GM23338 (cell line): ENCODE results near the gene TEDC1. TPM values are rescaled to one million over a fixed set of nuclear protein-coding genes. Genes with fewer than 3 reads are reported as not detected.

Experiments used
- ATAC-seq: fragments of 200-7000 bp; cut with Tn5 transposase; 3 replicates; pipeline ENCODE4 v1.9.1; 2020
- DNase-seq: peaks from one replicate; pipeline ENCODE4 v3.0.0-alpha.2; 2015; ENCODE audit warnings: low spot score
- H2AFZ ChIP-seq: fragments of 200-600 bp; sonication (generic); 2 replicates; pipeline ENCODE4 v1.8.0; 2016; ENCODE audit warnings: antibody characterized with exemption, mild to moderate bottlenecking, moderate library complexity
- H3F3A ChIP-seq: fragments of 200-600 bp; sonication (generic); replicated peaks from 2 replicates; pipeline ENCODE4 v1.8.0; 2017; ENCODE audit warnings: antibody characterized with exemption, mixed run types, low read depth
- H3K27ac ChIP-seq: fragments of 200-600 bp; sonication (generic); 2 replicates; pipeline ENCODE4 v1.6.1; 2016; ENCODE audit warnings: low read depth
- H3K27me3 ChIP-seq: fragments of 200-600 bp; sonication (generic); 2 replicates; pipeline ENCODE4 v1.8.0; 2016; ENCODE audit warnings: mild to moderate bottlenecking, mixed run types, moderate library complexity; ENCODE audit not compliant: insufficient read depth
- H3K36me3 ChIP-seq: fragments of 200-600 bp; sonication (generic); 2 replicates; pipeline ENCODE4 v1.8.0; 2016; ENCODE audit warnings: mild to moderate bottlenecking; ENCODE audit not compliant: insufficient read depth
- H3K4me1 ChIP-seq: fragments of 200-600 bp; sonication (generic); 2 replicates; pipeline ENCODE4 v1.8.0; 2016; ENCODE audit warnings: mild to moderate bottlenecking, moderate library complexity; ENCODE audit not compliant: insufficient read depth
- H3K4me2 ChIP-seq: fragments of 200-600 bp; sonication (generic); 2 replicates; pipeline ENCODE4 v1.7.1; 2017; ENCODE audit warnings: mixed run types
- H3K4me3 ChIP-seq: fragments of 200-600 bp; sonication (generic); 2 replicates; pipeline ENCODE4 v1.6.1; 2016; ENCODE audit warnings: mixed run types
- H3K79me2 ChIP-seq: fragments of 200-600 bp; sonication (generic); replicated peaks from 2 replicates; pipeline ENCODE4 v1.8.0; 2017; ENCODE audit warnings: mild to moderate bottlenecking; ENCODE audit not compliant: insufficient read depth
- H3K9me2 ChIP-seq: fragments of 200-600 bp; sonication (generic); 2 replicates; pipeline ENCODE4 v1.8.0; 2017; ENCODE audit not compliant: insufficient read depth
- H4K20me1 ChIP-seq: fragments of 200-600 bp; sonication (generic); replicated peaks from 2 replicates; pipeline ENCODE4 v1.8.0; 2017; ENCODE audit warnings: mild to moderate bottlenecking; ENCODE audit not compliant: insufficient read depth
- H3K27ac Mint-ChIP-seq: 2 replicates; pipeline ENCODE4 v1.8.0; 2020; ENCODE audit warnings: inconsistent platforms, mild to moderate bottlenecking, moderate library complexity, mixed read lengths
- H3K27me3 Mint-ChIP-seq: 3 replicates; pipeline ENCODE4 v1.8.0; 2022; ENCODE audit warnings: low read depth, mild to moderate bottlenecking, moderate library complexity, mixed read lengths, inconsistent platforms; ENCODE audit not compliant: insufficient read depth, poor library complexity
- H3K36me3 Mint-ChIP-seq: 3 replicates; pipeline ENCODE4 v1.8.0; 2021; ENCODE audit warnings: low read depth, mild to moderate bottlenecking, inconsistent platforms, moderate library complexity, mixed read lengths
- H3K4me1 Mint-ChIP-seq: 3 replicates; pipeline ENCODE4 v1.8.0; 2020; ENCODE audit warnings: mild to moderate bottlenecking, inconsistent platforms, mixed read lengths
- H3K4me3 Mint-ChIP-seq: 3 replicates; pipeline ENCODE4 v1.8.0; 2021; ENCODE audit warnings: moderate library complexity, mild to moderate bottlenecking, inconsistent platforms, mixed read lengths
- H3K9me3 Mint-ChIP-seq: 3 replicates; pipeline ENCODE4 v1.8.0; 2020; ENCODE audit warnings: moderate library complexity, mild to moderate bottlenecking, inconsistent platforms, mixed read lengths
- CREB1 ChIP-seq: fragments of 250-450 bp; sonication (Bioruptor Pico); IDR thresholded peaks from 2 replicates; pipeline ENCODE4 v1.5.0; 2020; ENCODE audit warnings: low read depth, mild to moderate bottlenecking, moderate library complexity
- EZH2 ChIP-seq: fragments of 200-600 bp; sonication (generic); IDR thresholded peaks from one replicate; pipeline ENCODE4 v1.8.0; 2017; ENCODE audit warnings: antibody characterized with exemption, mild to moderate bottlenecking, low read depth; ENCODE audit not compliant: unreplicated experiment
- EZH2phosphoT487 ChIP-seq: fragments of 200-600 bp; sonication (generic); IDR thresholded peaks from one replicate; pipeline ENCODE4 v1.8.1; 2018; ENCODE audit warnings: antibody characterized with exemption; ENCODE audit not compliant: unreplicated experiment
- JUNB ChIP-seq: IDR thresholded peaks from one replicate; pipeline ENCODE4 v1.6.1; 2016; ENCODE audit warnings: antibody characterized with exemption; ENCODE audit not compliant: unreplicated experiment
- NANOG ChIP-seq: IDR thresholded peaks from 2 replicates; pipeline ENCODE4 v1.6.1; 2016; ENCODE audit warnings: antibody characterized with exemption, borderline replicate concordance
- POLR2AphosphoS5 ChIP-seq: IDR thresholded peaks from 2 replicates; pipeline ENCODE4 v1.6.1; 2016; ENCODE audit warnings: antibody characterized with exemption, low read depth
- STAT1 ChIP-seq: IDR thresholded peaks from one replicate; pipeline ENCODE4 v1.6.1; 2016; ENCODE audit warnings: antibody characterized with exemption; ENCODE audit not compliant: unreplicated experiment
- ZNF114 ChIP-seq: fragments of 250-450 bp; sonication (Bioruptor Pico); IDR thresholded peaks from 2 replicates; pipeline ENCODE4 v1.5.0; 2020; ENCODE audit warnings: mild to moderate bottlenecking, moderate library complexity
- ZNF331 ChIP-seq: fragments of 250-450 bp; sonication (Bioruptor Pico); IDR thresholded peaks from 2 replicates; pipeline ENCODE4 v1.5.0; 2020; ENCODE audit warnings: low read depth, mild to moderate bottlenecking, moderate library complexity
- polyA plus RNA-seq: library from polyadenylated mRNA; unstranded; fragments of >200 nt; fragmentation: Nextera tagmentation; extraction: Ambion mirVana; gene quantifications from 2 replicates; pipeline ENCODE4 v1.2.1, GENCODE V29; 2016
- total RNA-seq: library from RNA; depleted of rRNA; stranded (reverse); fragments of >200 nt; shearing (Covaris generic); gene quantifications from 2 replicates; pipeline ENCODE4 v1.2.3, GENCODE V29; 2014
- TF ChIP-seq, protein P1 (sequence below), 2 experiments: fragments of 200-600 bp in 1 of 2; sonication (generic) in 1 of 2; conservative IDR thresholded peaks; 2 replicates each; pipeline versions ENCODE4 v1.5.1 to v1.6.1; 2016 to 2017; ENCODE audit warnings: antibody characterized with exemption in 2 of 2, low read depth in 2 of 2, mild to moderate bottlenecking in 2 of 2, moderate library complexity in 1 of 2
- TF ChIP-seq, protein P2 (sequence below): IDR thresholded peaks from 2 replicates; pipeline ENCODE4 v1.6.1; 2016; ENCODE audit warnings: antibody characterized with exemption

The TEDC1 gene
- total and polyA plus RNA-seq, 2 experiments from 2014 or later: 5.9 to 16.3 TPM

DNA sequence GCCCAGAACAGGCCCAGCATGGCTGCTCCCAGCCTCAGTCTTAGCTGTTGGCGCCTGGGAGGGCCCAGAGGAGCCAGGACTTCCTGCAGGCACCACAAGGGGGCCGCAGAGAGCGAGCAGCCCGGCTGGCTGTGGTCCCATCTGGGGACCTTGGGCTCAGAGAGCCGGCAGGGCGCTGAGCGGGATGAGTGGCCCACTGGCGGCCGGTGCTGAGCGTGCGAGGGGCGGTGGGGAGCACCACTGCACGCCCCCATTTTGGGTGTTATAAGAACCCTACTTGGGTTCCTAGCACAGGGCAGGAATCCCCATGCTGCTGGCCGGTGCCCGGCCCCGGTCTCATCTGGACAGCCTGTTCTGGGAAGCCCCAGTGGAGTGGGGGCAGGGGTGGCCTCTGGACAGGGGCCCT is 42.3 kb upstream of the TEDC1 start:
- Histone ChIP-seq H3K27ac (no peak overlapping the region), H2AFZ (no peak overlapping the region), H4K20me1 (peaks cover 20% of the 10 kb centered on the region), H3K4me3 (no peak overlapping the region), H3K79me2 (peaks cover 5% of the 10 kb centered on the region; the same call in 1 of the 2 replicates), H3K9me2 (no peaks in the 10 kb centered on the region), H3K4me2 (no peak overlapping the region), H3K4me1 (no peaks in the 10 kb centered on the region), H3K27me3 (no peaks in the 10 kb centered on the region), H3K36me3 (peaks cover 10% of the 10 kb centered on the region), H3F3A (0 out of 2 replicates have a peak, but pooled peaks cover 6% of the 10 kb centered on the region)
- TF ChIP-seq NANOG (no peak), ZNF331 (CRISPR knock-in tag) (no peak), JUNB (no peak)
- TF ChIP-seq, protein P1, sequence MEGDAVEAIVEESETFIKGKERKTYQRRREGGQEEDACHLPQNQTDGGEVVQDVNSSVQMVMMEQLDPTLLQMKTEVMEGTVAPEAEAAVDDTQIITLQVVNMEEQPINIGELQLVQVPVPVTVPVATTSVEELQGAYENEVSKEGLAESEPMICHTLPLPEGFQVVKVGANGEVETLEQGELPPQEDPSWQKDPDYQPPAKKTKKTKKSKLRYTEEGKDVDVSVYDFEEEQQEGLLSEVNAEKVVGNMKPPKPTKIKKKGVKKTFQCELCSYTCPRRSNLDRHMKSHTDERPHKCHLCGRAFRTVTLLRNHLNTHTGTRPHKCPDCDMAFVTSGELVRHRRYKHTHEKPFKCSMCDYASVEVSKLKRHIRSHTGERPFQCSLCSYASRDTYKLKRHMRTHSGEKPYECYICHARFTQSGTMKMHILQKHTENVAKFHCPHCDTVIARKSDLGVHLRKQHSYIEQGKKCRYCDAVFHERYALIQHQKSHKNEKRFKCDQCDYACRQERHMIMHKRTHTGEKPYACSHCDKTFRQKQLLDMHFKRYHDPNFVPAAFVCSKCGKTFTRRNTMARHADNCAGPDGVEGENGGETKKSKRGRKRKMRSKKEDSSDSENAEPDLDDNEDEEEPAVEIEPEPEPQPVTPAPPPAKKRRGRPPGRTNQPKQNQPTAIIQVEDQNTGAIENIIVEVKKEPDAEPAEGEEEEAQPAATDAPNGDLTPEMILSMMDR (conservative IDR thresholded peaks at IDR 0.05; ENCODE audit: low read depth in 2 of 2): peak; percentile 65 to 75
- Mint-ChIP-seq H3K4me3 (no peak overlapping the region), H3K9me3 (no peaks in the 10 kb centered on the region), H3K36me3 (peaks cover 32% of the 10 kb centered on the region), H3K4me1 (0 out of 3 replicates have a peak, but pooled peaks cover 3% of the 10 kb centered on the region), H3K27ac (no peak overlapping the region; the same call in 1 of the 2 replicates), H3K27me3 (peaks cover 14% of the 10 kb centered on the region)
- DNase-seq (peak; percentile 88), ATAC-seq (peak; percentile 92)

DNA sequence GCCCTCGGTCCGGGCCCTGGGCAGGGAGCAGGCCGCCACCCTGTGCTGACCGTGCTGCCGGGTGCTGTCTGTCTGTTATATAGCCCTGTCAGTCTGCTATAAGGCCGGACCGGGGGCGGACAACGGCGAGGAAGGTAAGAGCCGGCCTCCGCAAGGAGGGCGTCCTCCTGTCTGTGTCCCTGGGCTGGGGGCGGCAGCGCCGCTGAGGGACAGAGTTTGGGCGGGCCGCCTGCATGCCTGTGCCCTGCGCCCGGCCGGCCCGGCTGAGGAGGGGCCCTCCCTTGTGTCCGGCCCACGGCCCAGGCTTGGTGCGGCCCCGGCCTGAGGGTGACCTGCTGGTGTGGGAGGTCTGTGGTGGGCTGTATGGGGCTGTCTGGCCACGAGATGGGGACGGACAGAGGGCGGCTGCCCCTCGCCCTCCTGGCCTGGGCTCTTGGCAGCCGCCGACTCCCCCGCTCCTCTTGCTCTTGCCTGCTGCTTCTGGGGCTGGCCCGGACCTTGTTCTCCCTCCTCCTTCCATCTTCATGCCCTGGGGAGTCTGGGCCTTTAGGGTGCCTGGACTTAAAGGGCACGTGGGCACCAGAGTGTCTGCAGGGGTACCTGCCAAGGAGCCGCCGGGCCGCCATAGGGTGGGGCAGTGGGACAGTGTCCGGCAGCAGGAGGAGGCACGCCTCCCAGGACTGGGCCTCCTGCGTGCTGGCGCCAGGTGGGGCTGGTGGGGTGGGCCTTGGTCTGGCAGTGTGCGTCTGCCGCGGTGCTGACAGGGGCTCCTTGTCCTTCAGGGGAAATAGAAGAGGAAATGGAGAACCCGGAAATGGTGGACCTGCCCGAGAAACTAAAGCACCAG is 41.5 kb upstream of the TEDC1 start:
- H3K4me1 ChIP-seq: no peaks in the 10 kb centered on the region
- Mint-ChIP-seq H3K4me3 (no peak overlapping the region), H3K36me3 (peaks cover 39% of the 10 kb centered on the region), H3K9me3 (no peaks in the 10 kb centered on the region), H3K27ac (no peak overlapping the region), H3K4me1 (0 out of 3 replicates have a peak, but pooled peaks cover 3% of the 10 kb centered on the region), H3K27me3 (peaks cover 13% of the 10 kb centered on the region)
- no peaks in the 10 kb centered on the region for H3K27me3 ChIP-seq
- TF ChIP-seq EZH2: no peak
- TF ChIP-seq, protein P1 (conservative IDR thresholded peaks at IDR 0.05; ENCODE audit: low read depth in 2 of 2): no peak
- no peak for TF ChIP-seq CREB1 (CRISPR knock-in tag)
- TF ChIP-seq POLR2AphosphoS5: no peak
- TF ChIP-seq ZNF331 (CRISPR knock-in tag): no peak
- TF ChIP-seq STAT1: no peak
- no peak for TF ChIP-seq JUNB
- no peak for TF ChIP-seq ZNF114
- TF ChIP-seq EZH2phosphoT487: no peak
- TF ChIP-seq, protein P2, sequence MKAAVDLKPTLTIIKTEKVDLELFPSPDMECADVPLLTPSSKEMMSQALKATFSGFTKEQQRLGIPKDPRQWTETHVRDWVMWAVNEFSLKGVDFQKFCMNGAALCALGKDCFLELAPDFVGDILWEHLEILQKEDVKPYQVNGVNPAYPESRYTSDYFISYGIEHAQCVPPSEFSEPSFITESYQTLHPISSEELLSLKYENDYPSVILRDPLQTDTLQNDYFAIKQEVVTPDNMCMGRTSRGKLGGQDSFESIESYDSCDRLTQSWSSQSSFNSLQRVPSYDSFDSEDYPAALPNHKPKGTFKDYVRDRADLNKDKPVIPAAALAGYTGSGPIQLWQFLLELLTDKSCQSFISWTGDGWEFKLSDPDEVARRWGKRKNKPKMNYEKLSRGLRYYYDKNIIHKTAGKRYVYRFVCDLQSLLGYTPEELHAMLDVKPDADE: no peak
- peaks cover 10% of the 10 kb centered on the region for H3K36me3 ChIP-seq
- ATAC-seq (no peak), DNase-seq (no peak)
- H4K20me1 ChIP-seq: peaks cover 16% of the 10 kb centered on the region
- no peak overlapping the region for H3K4me2 ChIP-seq
- H3K27ac ChIP-seq: no peak overlapping the region
- no peak overlapping the region for H3K4me3 ChIP-seq
- H3K79me2 ChIP-seq: peaks cover 5% of the 10 kb centered on the region; the same call in 1 of the 2 replicates
- no peaks in the 10 kb centered on the region for H3K9me2 ChIP-seq
- H2AFZ ChIP-seq: no peak overlapping the region
- 0 out of 2 replicates have a peak, but pooled peaks cover 10% of the 10 kb centered on the region for H3F3A ChIP-seq
